ENCODE results near the gene SLC30A2.

DNA sequence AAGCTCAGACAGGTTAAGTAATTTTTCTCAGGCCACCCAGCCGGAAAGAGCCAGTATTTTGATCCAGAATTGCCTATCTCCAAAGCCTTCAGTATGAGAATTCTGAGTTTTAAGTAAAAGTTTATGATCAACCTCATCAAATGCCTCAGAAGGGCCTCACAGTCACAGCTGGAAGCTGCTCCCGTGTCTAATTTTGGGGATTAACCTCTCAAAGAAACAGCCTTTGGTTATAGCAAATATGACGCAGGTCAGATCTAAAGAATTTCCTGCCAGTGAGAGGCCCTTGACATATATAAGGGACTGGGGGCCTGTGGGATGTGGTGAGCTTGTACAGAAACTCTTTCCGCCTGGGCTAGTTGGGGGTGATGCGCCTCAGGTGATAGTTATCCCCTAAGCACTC is 22.1 kb downstream of the SLC30A2 start:
- no peak for TF ChIP-seq CTCF (IDR thresholded peaks at IDR 0.05)
- no peak for TF ChIP-seq REST (IDR thresholded peaks at IDR 0.05)
- no peak for TF ChIP-seq CHD2 (IDR thresholded peaks at IDR 0.05; ENCODE audit: low read length, partially characterized antibody)
- TF ChIP-seq POLR2A (IDR thresholded peaks at IDR 0.05; ENCODE audit: low read length) = no peak
- TF ChIP-seq JUN (IDR thresholded peaks at IDR 0.05) = no peak
